ENCODE measurements around the gene GPC6.

Gene GPC6

GRCh38 chr13:93230261-93230855 is 3.8 kb downstream of the GPC6 start:
- no peak for DNase-seq (ENCODE audit: low spot score)

- DNase-seq (ENCODE audit: low spot score), result no peak
Measured at GRCh38 chr13:93231867-93232266, 5.3 kb downstream of the GPC6 start.

DNA sequence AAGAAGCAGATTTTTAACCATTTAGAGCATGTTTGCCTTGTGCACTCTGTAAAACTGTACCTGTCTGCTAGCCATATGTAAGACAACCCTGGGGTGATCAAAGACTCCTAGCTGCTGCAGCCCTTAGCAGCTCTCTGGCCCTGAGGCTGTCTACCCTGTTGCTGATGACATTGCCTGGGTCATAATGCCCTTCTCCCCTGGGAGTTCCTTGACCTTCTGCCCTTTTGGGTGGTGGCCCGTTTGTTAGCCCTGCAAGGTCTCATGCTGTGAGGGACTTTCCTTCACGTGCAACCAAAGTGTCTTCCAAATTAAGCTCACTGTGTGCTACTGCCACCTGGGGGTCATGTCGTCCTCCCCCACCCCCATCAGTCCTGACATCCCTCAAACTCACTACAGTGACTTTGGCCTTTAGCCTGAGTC is 7.4 kb downstream of the GPC6 start:
- DNase-seq (ENCODE audit: low spot score), result no peak

DNA sequence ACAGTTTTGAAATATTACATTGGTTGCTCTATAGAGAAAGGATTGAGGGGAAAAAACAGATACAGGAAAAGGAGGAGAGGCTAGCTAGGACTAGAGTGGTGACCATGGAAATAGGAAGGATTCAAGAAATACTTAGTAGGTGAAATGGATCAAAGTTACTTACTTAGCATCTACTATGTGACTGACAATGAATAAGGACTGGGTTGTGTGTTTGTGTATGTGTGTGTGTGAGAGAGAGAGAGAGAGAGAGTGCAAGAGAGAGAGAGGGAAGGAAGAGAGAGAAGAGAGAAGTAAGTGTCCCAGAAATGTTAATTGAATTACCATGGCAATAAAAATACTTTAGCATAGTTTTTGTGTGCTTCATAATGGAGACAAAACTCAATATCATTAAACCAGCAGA is 7.9 kb downstream of the GPC6 start:
- no peak for DNase-seq (ENCODE audit: low spot score)

DNA sequence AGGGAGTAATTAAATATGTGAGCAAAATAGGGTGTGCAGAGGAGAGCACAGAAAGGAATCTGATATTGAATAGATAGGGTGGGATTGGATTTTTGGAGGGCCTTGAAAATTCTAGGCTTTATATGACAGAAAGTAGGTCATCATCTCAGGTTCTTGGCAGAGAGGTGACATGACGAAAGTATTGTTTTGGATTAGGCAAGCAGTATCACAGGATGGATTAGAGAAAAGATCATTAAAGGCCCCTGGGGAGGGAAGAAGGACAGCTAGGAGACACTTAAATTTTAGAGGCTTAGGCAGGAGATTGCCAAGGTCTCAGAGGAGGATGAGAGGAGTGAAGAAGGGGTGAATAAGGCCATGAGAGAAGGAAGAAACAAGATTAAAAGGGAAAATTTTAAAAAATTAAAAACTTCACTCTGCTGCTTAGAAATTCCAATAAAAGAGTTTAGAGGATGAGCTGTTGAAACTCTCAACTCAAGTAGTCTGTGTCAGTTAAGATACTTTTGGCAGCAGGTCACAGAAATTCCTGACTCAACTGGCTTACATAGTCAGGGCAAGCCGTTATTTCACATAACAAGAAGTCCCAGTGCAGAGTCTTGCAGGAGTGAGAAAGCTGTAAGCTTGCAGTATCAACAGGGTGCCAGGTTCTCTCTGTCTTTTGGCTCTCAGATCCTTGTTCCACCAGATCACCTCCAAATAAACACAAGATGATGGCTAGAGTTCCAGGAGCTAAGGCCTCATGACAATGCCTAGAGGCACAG is 8.8 kb downstream of the GPC6 start:
- no peak for DNase-seq (ENCODE audit: low spot score)

DNA sequence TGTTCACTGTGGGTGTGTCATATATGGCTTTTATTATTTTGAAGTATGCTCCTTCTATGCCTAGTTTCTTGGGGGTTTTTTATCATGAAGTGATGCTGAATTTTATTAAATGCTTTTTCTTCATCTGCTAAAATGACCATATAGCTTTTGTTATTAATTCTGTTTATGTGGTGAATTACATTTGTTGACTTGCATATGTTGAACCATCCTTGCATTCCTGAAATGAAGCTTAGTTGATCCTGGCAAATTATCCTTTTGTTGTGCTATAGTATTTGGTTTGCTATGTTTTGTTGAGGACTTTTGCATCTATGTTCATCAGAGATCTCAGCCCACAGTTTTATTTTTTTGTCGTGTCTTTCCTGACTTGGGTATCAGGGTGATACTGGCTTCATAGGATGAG is 12.1 kb downstream of the GPC6 start:
- no peak for DNase-seq (ENCODE audit: low spot score)

GRCh38 chr13:93243375-93244063 is 16.9 kb downstream of the GPC6 start:
- DNase-seq (ENCODE audit: low spot score), result no peak

DNA sequence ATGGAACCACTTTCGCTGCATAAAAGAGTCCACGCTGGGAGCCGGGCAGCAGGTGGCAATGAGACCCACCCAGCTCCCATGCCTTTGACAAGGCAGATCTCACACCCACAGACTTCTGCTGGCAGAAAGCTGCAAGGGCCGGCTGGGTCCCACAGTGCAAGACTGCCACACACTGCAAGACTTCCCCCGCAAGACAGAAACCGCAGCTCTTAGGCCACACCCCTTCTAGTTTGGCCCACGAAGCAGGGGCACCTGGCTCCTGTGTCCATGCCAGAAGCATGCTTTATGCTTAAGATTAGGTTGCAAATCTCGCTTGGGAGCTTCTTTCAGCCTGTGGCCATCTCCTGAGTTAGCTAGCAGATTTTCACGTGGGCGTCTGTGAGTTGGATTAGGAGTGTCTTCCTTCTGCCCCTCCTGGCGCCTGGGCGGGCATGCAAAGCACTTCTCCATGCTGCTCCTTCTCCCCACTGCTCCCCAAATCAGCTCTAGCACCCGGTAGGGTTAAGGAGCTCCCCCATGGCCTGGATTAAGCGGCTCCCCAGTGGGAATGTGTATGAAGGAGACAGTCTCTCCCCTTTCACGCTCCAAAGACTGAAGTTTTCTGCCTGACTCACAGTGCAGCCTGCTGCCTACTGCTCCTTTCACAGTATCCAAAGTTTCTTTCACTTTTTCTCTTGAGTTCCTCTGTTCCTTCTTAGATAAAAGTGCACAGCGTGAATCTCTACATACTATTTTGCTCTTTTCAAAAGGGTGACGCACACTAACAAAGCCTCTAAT is 17.7 kb downstream of the GPC6 start:
- DNase-seq (ENCODE audit: low spot score), result no peak

DNA sequence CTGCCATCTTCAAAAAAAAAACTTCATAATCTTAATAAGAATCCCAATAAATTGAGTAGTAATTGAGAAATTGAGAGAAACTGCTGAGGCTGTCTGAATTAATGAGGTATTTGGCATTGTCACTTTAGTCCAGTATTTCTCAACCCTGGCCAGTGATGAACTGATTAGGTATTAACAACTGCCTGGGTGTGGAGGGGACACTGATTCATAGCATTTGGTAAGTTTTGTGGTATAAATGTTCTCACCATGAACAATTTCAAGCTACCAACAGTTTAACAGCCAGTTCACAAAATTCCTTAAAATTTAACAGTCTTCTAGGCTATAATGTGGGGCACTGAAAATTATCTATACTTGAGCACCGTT is 18.3 kb downstream of the GPC6 start:
- DNase-seq (ENCODE audit: low spot score), result no peak

GRCh38 chr13:93246069-93246468 is 19.5 kb downstream of the GPC6 start:
- DNase-seq (ENCODE audit: low spot score), result no peak

DNA sequence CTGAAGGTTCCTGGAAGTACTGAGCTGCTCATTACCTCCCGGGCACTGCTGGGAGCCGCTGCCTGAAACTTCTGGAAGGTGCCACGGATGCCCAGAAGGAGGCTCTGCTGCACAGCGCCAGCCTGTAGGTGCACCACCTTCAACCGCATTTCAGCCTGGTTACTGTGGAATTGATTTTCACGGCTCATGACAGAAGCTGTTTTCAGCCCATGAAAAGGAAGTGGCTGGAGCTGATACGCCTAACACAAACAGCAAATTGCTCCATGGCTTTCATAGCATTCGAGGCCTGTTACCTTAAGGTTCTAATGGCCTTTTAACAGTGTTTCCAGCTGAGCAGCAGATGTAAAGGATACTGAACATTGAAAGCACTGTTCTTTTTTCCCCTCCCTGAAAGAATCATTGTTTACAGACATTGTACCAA is 22.0 kb downstream of the GPC6 start:
- DNase-seq (ENCODE audit: low spot score), result no peak

DNA sequence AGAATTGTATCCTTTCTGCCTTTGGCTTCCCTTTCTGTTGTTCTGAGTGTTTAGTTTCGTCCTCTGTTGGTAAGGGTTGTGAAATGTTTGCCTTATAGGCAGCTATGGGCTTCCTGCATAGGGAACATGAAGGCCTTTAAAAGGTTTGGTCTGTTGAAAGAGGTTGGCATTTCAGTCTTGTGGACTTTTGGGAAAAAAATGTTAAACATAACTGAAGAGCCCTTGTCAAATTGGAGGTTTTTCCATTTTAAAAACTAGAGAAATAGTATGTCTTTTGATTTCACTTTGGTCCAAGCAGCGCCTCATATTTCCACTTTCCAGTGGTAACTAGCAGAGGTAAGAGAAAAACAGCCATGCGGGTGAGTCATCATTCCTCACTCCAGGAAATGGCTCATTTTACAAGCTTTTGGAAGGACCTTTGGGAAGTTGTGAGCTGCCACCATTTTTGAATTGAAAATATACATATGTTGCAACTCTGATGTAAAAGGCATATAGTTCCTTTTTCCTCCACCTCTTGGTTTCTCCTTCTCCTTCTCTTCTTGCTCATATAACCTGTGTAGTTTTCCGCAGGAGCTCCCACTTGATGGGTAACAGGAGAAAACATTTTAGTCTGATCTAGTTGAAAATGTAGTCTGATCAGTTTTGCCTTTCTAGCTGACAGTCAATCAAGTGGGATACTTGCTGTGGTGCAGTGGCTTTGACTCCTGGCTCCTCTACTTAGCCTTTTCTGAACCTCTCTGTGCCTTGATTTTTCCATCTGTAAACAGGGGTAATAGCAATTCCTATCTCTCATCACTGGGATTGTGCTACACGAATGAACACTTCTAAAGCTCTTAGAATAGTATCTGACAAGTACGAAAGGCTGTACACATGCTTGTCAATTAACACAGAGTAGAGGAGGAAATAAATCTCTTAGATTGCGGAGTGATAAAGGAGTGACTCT is 23.0 kb downstream of the GPC6 start:
- DNase-seq (ENCODE audit: low spot score), result peak; percentile 77

- no peak for DNase-seq (ENCODE audit: low spot score)
Measured at GRCh38 chr13:93254775-93255174, 28.2 kb downstream of the GPC6 start.

DNA sequence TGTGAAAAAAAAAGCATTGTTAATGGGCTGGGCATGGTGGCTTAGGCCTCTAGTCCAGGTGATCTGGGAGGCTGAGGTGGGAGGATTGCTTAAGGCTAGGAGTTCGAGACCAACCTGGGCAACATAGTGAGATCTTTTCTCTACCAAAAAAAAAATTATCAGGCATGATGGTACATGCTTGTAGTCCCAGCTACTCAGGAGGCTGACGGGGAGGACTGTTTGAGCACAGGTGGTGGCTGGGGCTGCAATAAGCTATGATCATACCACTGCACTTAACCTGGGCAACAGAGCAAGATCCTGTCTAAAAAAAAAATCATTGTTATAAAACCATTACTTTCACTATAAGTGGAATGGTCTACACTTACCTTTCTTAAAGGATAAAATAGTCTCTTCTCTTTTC is 30.4 kb downstream of the GPC6 start:
- DNase-seq (ENCODE audit: low spot score), result no peak

GRCh38 chr13:93259527-93260080 is 33.0 kb downstream of the GPC6 start:
- no peak for DNase-seq (ENCODE audit: low spot score)

- DNase-seq (ENCODE audit: low spot score), result no peak
Measured at GRCh38 chr13:93260591-93260990, 34.0 kb downstream of the GPC6 start.

GRCh38 chr13:93262729-93263345 is 36.2 kb downstream of the GPC6 start:
- no peak for DNase-seq (ENCODE audit: low spot score)

GRCh38 chr13:93264876-93265275 is 38.3 kb downstream of the GPC6 start:
- DNase-seq (ENCODE audit: low spot score), result no peak

DNA sequence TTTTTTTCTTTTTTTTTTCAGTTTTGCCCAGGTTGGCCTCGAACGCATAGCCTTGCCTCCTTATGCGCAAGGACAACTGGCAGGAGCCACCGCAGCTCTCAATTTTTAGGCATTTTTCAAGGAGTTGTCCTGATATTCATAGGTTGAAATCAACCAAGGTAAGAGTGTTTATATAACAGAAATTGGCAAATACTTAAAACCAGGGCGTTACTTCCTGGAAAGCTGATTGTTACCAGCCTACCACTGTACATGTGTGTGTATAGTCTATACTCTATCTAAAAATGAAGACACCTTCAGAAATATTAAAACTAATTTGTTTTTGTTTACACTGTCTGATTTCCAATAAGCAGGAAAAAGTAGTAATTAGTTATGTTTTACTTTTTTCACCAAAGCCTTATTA is 39.2 kb downstream of the GPC6 start:
- DNase-seq (ENCODE audit: low spot score), result no peak

- DNase-seq (ENCODE audit: low spot score), result no peak
Measured at GRCh38 chr13:93266681-93267080, 40.1 kb downstream of the GPC6 start.

Data from kidney capillary endothelial cell (primary cell).